Lower leg skin (tissue), 3 donors: Measurements from ENCODE around the gene ELF3.

Source experiments
- POLR2A ChIP-seq, 2 donors: fragments of 450-650 bp; IDR thresholded peaks; one replicate each; pipeline ENCODE4 v1.6.1; 2016 to 2017; ENCODE audit warnings: antibody characterized with exemption in 2 of 2, mild to moderate bottlenecking in 1 of 2, moderate library complexity in 1 of 2
- TF ChIP-seq, protein P1 (sequence below), 3 donors: fragments of 450-650 bp; IDR thresholded peaks; one replicate each; pipeline ENCODE4 v1.5.1; 2016; ENCODE audit warnings: antibody characterized with exemption in 3 of 3, mild to moderate bottlenecking in 3 of 3, moderate library complexity in 2 of 3

DNA sequence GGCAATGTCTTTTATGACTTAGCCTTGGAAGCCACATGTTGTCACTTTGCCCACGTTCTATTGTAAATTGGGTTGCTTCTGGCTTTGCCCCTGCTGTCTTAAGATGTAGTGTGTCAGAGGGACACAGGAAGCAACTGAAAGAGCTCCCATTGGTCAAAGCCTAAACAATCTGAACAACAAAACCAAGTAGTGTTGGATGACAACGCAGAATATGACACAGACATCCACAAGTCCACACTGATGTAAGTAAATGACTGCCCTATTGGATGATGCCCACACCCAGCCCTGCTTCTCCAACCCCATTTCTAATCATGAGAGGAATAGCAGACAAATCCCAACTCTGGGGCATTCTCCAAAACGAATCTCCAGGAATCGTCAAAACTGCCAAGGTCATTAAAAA, 50.7 kb downstream of the ELF3 start:
- TF ChIP-seq, protein P1, sequence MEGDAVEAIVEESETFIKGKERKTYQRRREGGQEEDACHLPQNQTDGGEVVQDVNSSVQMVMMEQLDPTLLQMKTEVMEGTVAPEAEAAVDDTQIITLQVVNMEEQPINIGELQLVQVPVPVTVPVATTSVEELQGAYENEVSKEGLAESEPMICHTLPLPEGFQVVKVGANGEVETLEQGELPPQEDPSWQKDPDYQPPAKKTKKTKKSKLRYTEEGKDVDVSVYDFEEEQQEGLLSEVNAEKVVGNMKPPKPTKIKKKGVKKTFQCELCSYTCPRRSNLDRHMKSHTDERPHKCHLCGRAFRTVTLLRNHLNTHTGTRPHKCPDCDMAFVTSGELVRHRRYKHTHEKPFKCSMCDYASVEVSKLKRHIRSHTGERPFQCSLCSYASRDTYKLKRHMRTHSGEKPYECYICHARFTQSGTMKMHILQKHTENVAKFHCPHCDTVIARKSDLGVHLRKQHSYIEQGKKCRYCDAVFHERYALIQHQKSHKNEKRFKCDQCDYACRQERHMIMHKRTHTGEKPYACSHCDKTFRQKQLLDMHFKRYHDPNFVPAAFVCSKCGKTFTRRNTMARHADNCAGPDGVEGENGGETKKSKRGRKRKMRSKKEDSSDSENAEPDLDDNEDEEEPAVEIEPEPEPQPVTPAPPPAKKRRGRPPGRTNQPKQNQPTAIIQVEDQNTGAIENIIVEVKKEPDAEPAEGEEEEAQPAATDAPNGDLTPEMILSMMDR (IDR thresholded peaks at IDR 0.05), result no peak
- TF ChIP-seq POLR2A (IDR thresholded peaks at IDR 0.05), result no peak
